HG02938 (cell line): Measurements from ENCODE around the gene CIBAR2.

Experiments
- ATAC-seq: cut with Tn5 transposase; IDR thresholded peaks from one replicate; pipeline ENCODE4 v1.9.1; 2021; ENCODE audit warnings: mild to moderate bottlenecking, moderate library complexity; ENCODE audit not compliant: unreplicated experiment

Gene CIBAR2

DNA sequence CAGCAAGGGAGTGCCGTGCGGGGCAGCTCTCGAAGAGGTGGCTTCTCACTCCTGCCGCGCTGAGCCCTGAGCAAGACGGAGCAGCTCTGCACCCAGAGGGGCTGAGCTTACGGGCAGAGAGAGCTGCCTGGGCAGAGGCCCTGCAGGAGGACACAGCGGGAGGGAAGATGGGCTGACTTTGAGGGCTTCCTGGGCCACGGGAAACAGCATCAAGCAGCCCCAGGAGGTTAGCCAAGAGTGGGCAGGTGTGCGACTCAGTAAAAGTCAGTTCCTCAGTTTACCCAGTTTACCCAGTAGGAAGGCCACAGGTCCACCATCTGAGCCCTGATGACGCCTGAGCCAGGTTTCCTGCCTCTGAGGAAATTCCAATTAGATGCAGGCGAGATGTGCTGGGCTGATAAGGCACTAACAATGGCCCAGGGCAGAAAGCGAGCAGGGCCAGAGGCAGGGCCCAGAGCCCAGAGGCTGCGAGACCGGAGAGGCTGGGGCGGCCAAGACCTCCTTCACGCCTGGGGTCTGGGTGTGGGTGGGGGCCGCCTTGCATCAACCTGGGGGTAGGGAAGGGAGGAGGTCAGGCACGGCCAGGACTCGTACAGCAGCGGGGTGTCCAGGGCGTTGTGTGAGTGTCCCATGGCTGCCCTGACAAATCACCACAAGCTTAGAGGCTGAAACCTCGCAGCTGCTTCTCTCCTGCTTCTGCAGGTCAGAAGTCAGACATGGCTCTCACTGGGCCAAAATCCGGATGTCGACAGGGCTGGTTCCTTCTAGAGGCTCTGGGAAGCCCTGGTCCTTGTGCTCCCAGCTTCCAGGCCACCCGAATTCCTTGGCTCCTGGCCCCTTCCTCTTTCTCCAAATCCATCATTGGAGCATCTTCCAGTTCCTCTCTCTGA is 32.0 kb upstream of the CIBAR2 start:
- ATAC-seq = no peak

DNA sequence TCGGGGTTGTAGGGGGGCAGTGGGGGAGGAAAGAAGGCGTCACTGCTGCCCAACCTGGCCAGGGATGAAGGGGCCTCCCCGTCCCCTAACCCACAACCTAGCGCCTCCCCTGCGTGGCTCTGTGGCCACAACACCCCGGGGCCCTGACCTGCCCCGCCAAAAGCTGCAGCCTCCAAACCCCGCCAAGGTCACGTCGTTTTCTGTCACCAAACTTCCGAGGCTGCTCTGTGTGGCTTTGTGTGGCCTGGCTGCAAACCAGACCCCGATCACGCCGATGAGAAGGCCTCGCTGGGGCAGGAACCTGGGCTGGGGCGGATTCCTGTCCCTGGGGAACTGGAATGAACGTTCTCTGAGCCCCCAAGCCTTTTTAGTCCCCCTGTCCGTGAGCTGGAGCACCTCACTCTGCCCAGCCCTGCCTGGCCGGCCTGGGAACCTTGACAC is 30.5 kb upstream of the CIBAR2 start:
- ATAC-seq = no peak

- no peak for ATAC-seq
Observed at GRCh38 chr16:85142129-85142513, 29.8 kb upstream of the CIBAR2 start.

GRCh38 chr16:85141491-85142128 is 29.3 kb upstream of the CIBAR2 start:
- no peak for ATAC-seq

DNA sequence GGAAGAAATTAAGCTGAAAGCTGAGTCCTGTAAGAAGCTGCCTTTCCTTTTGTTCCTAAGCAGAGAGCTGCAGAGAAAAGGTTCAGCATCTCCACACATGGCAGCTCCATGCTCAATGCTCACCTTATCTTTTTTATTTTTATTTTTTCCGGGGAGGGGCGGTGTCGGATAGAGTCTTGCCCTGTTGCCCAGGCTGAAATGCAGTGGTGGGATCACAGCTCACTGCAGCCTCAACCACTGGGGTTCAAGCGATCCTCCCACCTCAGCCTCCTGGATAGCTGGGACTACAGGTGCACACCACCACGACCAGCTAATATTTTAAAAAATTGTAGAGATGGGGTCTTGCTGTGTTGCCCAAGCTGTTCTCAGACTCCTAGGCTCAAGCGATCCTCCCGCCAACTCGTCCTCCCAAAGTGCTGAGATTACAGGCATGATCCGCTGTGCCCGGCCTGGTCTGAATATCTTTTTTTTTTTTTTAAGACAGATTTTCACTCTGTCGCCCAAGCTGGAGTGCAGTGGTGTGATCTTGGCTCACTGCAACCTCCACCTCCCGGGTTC is 28.3 kb upstream of the CIBAR2 start:
- no peak for ATAC-seq

- ATAC-seq = no peak
Observed at GRCh38 chr16:85139881-85140339, 27.6 kb upstream of the CIBAR2 start.

DNA sequence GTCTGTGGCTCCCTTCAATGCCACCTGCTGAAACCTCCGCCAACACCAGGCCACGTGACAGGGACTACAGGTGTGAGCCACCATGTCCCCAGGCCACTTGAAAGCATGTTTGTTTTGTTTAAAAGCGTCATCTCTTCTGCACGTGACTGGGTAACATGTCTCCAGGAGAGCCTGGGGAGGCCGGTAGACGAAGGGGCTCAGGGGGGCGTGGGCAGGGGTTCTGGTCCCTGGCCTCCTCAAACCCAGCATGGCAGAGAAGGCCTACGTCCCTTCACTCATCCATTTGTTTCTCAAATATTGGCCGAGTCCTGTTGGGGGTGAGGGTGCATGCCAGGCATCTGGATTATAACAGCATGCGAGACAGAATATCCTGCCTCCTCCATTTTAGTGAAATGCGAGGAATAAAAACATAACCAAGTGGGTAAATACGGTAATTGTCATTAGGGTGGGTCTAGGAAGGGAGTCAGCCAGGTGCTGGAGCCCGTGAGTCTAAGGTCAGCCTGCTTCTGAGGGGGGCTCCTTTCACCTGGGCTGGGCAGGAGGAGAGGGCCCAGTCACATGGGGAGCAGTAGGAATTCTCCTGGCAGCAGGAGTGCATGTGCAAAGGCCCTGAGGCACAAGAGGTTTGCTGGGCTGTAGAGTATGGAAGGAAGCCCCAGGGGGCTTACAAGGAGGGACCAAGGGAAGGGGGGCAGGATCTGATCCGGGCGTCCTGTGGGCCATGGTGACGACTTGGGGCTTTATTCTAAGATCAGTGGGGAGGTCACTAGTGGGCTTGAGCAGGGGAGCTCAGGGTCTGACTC is 26.8 kb upstream of the CIBAR2 start:
- no peak for ATAC-seq

- no peak for ATAC-seq
Observed at GRCh38 chr16:85138073-85138824, 26.0 kb upstream of the CIBAR2 start.

DNA sequence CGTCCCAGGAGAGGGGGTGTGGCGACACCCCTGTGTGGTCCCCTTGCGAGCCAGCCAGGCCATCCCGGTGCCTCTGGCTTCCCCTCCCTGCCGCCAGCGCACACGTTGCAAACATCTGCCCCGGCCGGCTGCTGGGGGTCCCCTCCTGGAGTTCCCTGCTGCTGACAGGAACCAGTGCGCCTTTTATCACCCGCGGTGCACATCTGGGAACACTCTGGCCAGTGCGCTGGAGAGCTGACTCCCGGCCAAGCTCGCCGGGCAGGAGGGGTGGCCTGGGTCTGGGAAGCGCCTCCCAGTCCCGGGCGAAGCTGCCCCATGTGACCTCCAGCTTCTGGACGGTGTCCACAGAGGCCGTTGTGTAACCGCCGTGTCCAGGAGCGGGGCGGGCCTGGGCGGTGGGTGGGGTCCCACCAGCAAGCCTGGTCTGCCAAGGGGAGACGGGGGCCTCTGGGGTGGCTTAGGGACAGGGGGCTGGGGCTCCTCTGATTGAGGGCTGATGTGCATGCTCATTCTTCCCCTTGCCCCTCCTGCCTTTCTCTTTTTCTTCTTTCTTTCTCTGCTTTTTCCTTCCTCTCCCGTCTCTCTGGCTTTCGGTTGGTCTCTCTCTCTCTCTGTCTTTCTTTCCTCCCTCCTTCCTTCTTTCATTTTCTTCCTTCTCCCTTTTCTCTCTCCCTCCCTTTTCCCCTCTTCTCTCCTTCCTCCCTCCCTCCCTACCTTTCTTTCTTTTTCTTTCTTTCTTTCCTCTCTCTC is 25.2 kb upstream of the CIBAR2 start:
- no peak for ATAC-seq

DNA sequence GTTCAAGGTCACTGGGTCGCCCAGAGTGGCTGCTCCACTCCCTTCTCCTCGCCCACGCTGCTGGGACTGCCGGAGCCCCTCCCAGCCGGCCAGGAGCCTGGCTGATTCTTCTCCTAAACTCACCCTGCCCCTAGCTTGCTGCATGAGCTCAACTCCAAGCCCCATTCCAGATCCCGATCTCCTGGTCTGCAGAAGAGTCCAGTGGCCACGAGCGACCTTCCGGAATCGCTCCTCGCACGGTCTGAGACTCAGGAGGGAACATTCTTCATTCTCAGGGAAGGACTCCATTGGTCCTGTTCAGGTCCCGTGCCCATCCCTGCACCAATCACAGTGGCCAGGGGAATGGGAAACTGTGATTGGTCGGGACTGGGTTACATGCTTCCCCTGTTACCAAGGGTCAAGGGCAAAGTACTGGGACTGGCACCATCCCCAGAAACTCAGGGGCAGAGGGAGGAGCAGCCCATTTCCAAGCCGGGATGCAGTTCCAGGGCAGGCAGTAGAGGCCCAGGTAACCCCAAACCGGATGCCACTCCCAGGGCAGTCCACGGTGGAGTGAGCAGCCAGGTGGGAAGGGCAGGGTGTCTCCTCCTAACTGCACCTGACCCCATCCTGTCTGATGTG is 24.5 kb upstream of the CIBAR2 start:
- ATAC-seq = no peak

GRCh38 chr16:85136213-85136701 is 24.0 kb upstream of the CIBAR2 start:
- no peak for ATAC-seq

GRCh38 chr16:85134789-85135142 is 22.5 kb upstream of the CIBAR2 start:
- ATAC-seq = no peak

GRCh38 chr16:85134076-85134788 is 22.0 kb upstream of the CIBAR2 start:
- ATAC-seq = no peak

DNA sequence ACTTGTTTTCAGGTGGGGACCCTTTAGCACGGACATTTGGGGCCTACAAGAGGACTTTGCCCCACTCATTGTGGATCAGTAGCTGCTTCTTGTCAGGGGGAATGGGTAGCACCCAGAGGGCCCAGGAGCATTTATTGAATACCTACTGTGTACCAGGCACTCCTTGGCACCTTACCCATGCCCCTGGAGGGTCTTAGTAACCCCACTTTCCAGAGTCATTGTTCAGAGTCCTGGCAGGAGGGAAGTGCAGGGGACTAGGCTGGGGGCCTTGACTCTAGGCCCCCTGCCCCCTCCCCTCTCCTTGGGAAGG is 21.0 kb upstream of the CIBAR2 start:
- no peak for ATAC-seq

- no peak for ATAC-seq
Observed at GRCh38 chr16:85132456-85133289, 20.4 kb upstream of the CIBAR2 start.

DNA sequence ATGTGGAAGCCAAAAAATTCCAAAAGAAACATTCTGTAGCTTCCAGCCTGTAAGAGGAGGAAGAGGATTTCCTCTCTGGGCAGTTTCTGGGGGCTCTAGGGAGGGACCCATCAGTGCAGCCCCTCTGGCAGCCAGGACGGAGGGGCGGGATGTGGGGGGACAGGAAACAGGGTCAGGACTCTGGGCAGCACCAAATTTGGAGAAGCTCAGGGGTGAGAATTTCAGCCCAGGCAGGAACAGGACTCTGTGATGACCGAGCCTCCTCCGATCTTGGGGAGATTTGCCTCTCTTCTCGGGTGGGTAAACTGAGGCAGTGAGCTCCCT is 18.4 kb upstream of the CIBAR2 start:
- ATAC-seq = no peak

DNA sequence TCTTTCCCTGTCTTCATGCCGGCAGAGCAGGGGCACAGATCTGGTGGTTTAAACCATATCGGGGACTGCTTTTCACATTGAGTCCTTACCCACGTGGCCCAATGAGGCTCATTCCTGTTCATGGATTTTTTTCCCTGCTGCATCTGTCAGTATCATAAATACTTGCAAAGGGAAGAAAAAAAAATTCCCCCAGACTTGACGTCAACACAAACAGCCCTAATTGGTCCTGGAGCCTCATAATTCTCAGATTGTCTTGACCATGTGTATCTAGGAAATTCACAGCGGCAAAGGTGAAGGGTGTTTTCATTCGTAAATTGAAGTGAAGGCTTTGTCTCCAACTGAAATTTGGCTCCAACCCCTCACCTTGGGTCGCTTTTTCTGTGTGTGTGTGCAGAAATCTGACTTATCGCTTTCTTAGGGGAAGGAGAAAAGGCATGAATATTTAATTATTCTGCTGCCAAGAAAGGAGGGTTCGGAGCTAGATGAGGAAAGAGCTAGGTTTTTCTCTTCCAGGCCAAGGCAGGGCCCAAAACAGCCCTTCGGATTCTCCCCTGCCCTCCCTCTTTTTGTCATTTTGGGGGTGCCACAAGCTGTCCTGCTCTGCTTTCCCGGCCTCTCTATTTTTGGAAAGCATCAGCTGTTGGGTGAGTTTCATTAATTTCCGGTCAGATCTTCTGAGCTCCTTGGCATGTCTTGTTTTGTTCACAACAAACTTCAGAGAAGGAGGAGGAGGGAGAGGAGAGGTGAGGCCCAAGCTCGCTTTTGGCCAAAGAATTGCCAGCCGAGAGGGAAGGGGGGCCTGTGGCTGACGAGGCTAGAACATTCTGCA is 17.8 kb upstream of the CIBAR2 start:
- no peak for ATAC-seq
